Trophoblast cell (in vitro differentiated cells and primary cell): Measurements from ENCODE around the gene CCDC142.
A peak's percentile ranks its signal among the peaks of the same experiment; 100 is the strongest.
"Not testable (repeated sequence)": the region's sequence is repeated elsewhere in the genome, so short reads cannot be mapped to it uniquely, and the experiment has no call there.

Experiments
- DNase-seq, 2 donors: peaks; one replicate each; pipeline ENCODE4 v3.0.0-alpha.2; 2016
- H2AFZ ChIP-seq: 2 replicates; pipeline ENCODE4 v1.6.1; 2013; ENCODE audit warnings: low read length, moderate library complexity, mild to moderate bottlenecking; ENCODE audit not compliant: insufficient read depth, poor library complexity
- H2AK5ac ChIP-seq: 2 replicates; pipeline ENCODE4 v1.6.1; 2013; ENCODE audit warnings: mild to moderate bottlenecking, low read length
- H2BK120ac ChIP-seq: 2 replicates; pipeline ENCODE4 v1.6.1; 2013; ENCODE audit warnings: low read length, mild to moderate bottlenecking, moderate library complexity; ENCODE audit not compliant: insufficient read depth, poor library complexity
- H2BK12ac ChIP-seq: 2 replicates; pipeline ENCODE4 v1.6.1; 2013; ENCODE audit warnings: mild to moderate bottlenecking, low read length, moderate library complexity
- H2BK5ac ChIP-seq: 2 replicates; pipeline ENCODE4 v1.6.1; 2013; ENCODE audit warnings: low read length, low read depth, moderate library complexity, mild to moderate bottlenecking; ENCODE audit not compliant: poor library complexity
- H3K14ac ChIP-seq: 2 replicates; pipeline ENCODE4 v1.6.1; 2013; ENCODE audit warnings: mild to moderate bottlenecking, low read length
- H3K18ac ChIP-seq: 2 replicates; pipeline ENCODE4 v1.6.1; 2013; ENCODE audit warnings: mild to moderate bottlenecking, low read length
- H3K23ac ChIP-seq: 2 replicates; pipeline ENCODE4 v1.6.1; 2013; ENCODE audit warnings: low read length
- H3K27ac ChIP-seq: 2 replicates; pipeline ENCODE4 v1.5.1; 2013; ENCODE audit warnings: low read depth, mild to moderate bottlenecking, inconsistent platforms, low read length, moderate library complexity
- H3K27me3 ChIP-seq: 2 replicates; pipeline ENCODE4 v1.6.1; 2013; ENCODE audit warnings: inconsistent platforms, mild to moderate bottlenecking, low read length, moderate library complexity; ENCODE audit not compliant: insufficient read depth
- H3K36me3 ChIP-seq, 2 experiments: 1 replicate in 1 of 2; 2 replicates in 1 of 2; pipeline ENCODE4 v1.6.1; 2013; ENCODE audit warnings: low read length in 2 of 2, mild to moderate bottlenecking in 2 of 2, moderate library complexity in 1 of 2; ENCODE audit not compliant: insufficient read depth in 2 of 2, control insufficient read depth in 1 of 2
- H3K4ac ChIP-seq: 2 replicates; pipeline ENCODE4 v1.6.1; 2013; ENCODE audit warnings: low read depth, mild to moderate bottlenecking, low read length, moderate library complexity
- H3K4me1 ChIP-seq, 2 experiments: 1 replicate in 1 of 2; 2 replicates in 1 of 2; pipeline ENCODE4 v1.6.1; 2013; ENCODE audit warnings: low read length in 2 of 2, mild to moderate bottlenecking in 2 of 2, moderate library complexity in 1 of 2; ENCODE audit not compliant: insufficient read depth in 2 of 2, control insufficient read depth in 1 of 2
- H3K4me2 ChIP-seq: 2 replicates; pipeline ENCODE4 v1.6.1; 2013; ENCODE audit warnings: inconsistent platforms, mild to moderate bottlenecking, low read length, moderate library complexity
- H3K4me3 ChIP-seq: 2 replicates; pipeline ENCODE4 v1.5.1; 2013; ENCODE audit warnings: mild to moderate bottlenecking, low read depth, low read length, inconsistent platforms
- H3K79me1 ChIP-seq: one replicate; pipeline ENCODE4 v1.6.1; 2013; ENCODE audit warnings: low read length
- H3K79me2 ChIP-seq: 2 replicates; pipeline ENCODE4 v1.6.1; 2013; ENCODE audit warnings: low read length, mild to moderate bottlenecking; ENCODE audit not compliant: control insufficient read depth, insufficient read depth, poor library complexity
- H3K9ac ChIP-seq: 2 replicates; pipeline ENCODE4 v1.6.1; 2013; ENCODE audit warnings: mild to moderate bottlenecking, low read length
- H3K9me3 ChIP-seq: 2 replicates; pipeline ENCODE4 v1.6.1; 2013; ENCODE audit warnings: low read depth, mild to moderate bottlenecking, control low read depth, inconsistent platforms, low read length; ENCODE audit not compliant: insufficient read depth
- H4K12ac ChIP-seq: 2 replicates; pipeline ENCODE4 v1.6.1; 2013; ENCODE audit warnings: low read depth, mild to moderate bottlenecking, low read length, moderate library complexity
- H4K8ac ChIP-seq: 2 replicates; pipeline ENCODE4 v1.6.1; 2013; ENCODE audit warnings: low read depth, mild to moderate bottlenecking, low read length, moderate library complexity
- H4K91ac ChIP-seq: one replicate; pipeline ENCODE4 v1.6.1; 2013; ENCODE audit warnings: low read depth, mild to moderate bottlenecking, low read length, moderate library complexity
- WGBS: extraction: QIAGEN DNeasy Blood & Tissue Kit; methylation state at CpG from one replicate; pipeline ENCODE4 v1.1.7; 2013; ENCODE audit warnings: missing lambda C conversion rate; ENCODE audit not compliant: insufficient read length, insufficient coverage; ENCODE audit errors: extremely low coverage; 5-methylcytosine and 5-hydroxymethylcytosine counted together

CCDC142 gene

GRCh38 chr2:74471332-74472065, 11.3 kb downstream of the CCDC142 start:
- peak overlapping the region; percentile 85 for H4K12ac ChIP-seq
- H4K91ac ChIP-seq: no peak overlapping the region
- no peak overlapping the region for H2AK5ac ChIP-seq
- H3K79me1 ChIP-seq: peaks cover 9% of the 10 kb centered on the region
- peak overlapping the region; percentile 78 for H3K27ac ChIP-seq
- H3K18ac ChIP-seq: no peak overlapping the region
- peaks cover 3% of the 10 kb centered on the region for H3K79me2 ChIP-seq
- no peaks in the 10 kb centered on the region for H3K27me3 ChIP-seq
- H2AFZ ChIP-seq: no peak overlapping the region
- H3K4me1 ChIP-seq: peaks cover 5 to 7% of the 10 kb centered on the region in 2 experiments
- peaks cover 1% of the 10 kb centered on the region for H3K9me3 ChIP-seq
- no peak overlapping the region for H3K14ac ChIP-seq
- H2BK5ac ChIP-seq: no peak overlapping the region
- no peak overlapping the region for H2BK12ac ChIP-seq
- H3K4me3 ChIP-seq: peak overlapping the region; percentile 90
- no peak for DNase-seq
- no peak overlapping the region for H3K23ac ChIP-seq
- peak overlapping the region; percentile 67 for H3K4me2 ChIP-seq
- whole genome bisulfite sequencing: no CpG with 5 or more reads among the region's 16 CpGs
- no peak overlapping the region for H3K4ac ChIP-seq
- peak overlapping the region; percentile 83 for H3K9ac ChIP-seq
- peak overlapping the region; percentile 90 for H4K8ac ChIP-seq
- H3K36me3 ChIP-seq: peaks cover 12 to 15% of the 10 kb centered on the region in 2 experiments
- H2BK120ac ChIP-seq: no peak overlapping the region

GRCh38 chr2:74470742-74471141, 12.1 kb downstream of the CCDC142 start:
- H4K91ac ChIP-seq, H3K79me2 ChIP-seq, H2BK120ac ChIP-seq, H2BK5ac ChIP-seq, H3K4ac ChIP-seq, H3K4me2 ChIP-seq, H3K27ac ChIP-seq, H2AK5ac ChIP-seq, H4K12ac ChIP-seq, H2BK12ac ChIP-seq, H4K8ac ChIP-seq, H3K27me3 ChIP-seq, H3K9ac ChIP-seq, H3K23ac ChIP-seq, H3K4me3 ChIP-seq, H3K14ac ChIP-seq, H3K9me3 ChIP-seq, H3K4me1 ChIP-seq, H3K79me1 ChIP-seq, H2AFZ ChIP-seq, H3K18ac ChIP-seq, DNase-seq: not testable (repeated sequence)
- no CpG with 5 or more reads among the region's 12 CpGs for WGBS
- H3K36me3 ChIP-seq: peaks cover 12 to 15% of the 10 kb centered on the region in 2 experiments

- H4K91ac ChIP-seq: peak overlapping the region; percentile 59
- no CpG with 5 or more reads among the region's 13 CpGs for WGBS
- no peaks in the 10 kb centered on the region for H3K27me3 ChIP-seq
- peak overlapping the region; percentile 34 for H2BK5ac ChIP-seq
- H2AK5ac ChIP-seq: peak overlapping the region; percentile 93
- peak overlapping the region; percentile 68 for H4K8ac ChIP-seq
- H3K9ac ChIP-seq: peak overlapping the region; percentile 94
- H3K79me2 ChIP-seq: peaks cover 9% of the 10 kb centered on the region
- H3K9me3 ChIP-seq: peaks cover 5% of the 10 kb centered on the region
- H3K18ac ChIP-seq: peak overlapping the region; percentile 60
- peak overlapping the region; percentile 49 for H4K12ac ChIP-seq
- peak overlapping the region; percentile 29 for H2BK120ac ChIP-seq
- H3K79me1 ChIP-seq: peaks cover 8% of the 10 kb centered on the region
- peak overlapping the region; percentile 95 for H3K14ac ChIP-seq
- peaks cover 34% of the 10 kb centered on the region in 2 experiments for H3K36me3 ChIP-seq
- peak overlapping the region; percentile 7 for H2BK12ac ChIP-seq
- peak overlapping the region; percentile 96 for H3K4me2 ChIP-seq
- peak overlapping the region; percentile 96 for H3K4ac ChIP-seq
- peak overlapping the region; percentile 46 for H3K23ac ChIP-seq
- H2AFZ ChIP-seq: peak overlapping the region; percentile 55
- DNase-seq: no peak
- peak overlapping the region; percentile 99 for H3K4me3 ChIP-seq
- H3K27ac ChIP-seq: no peak overlapping the region
- peaks cover 4 to 8% of the 10 kb centered on the region in 2 experiments for H3K4me1 ChIP-seq
These were observed 18.4 kb downstream of the CCDC142 start for GRCh38 chr2:74464406-74464805.

- Histone ChIP-seq H2AFZ (no peak overlapping the region), H3K9ac (no peak overlapping the region), H3K79me1 (peaks cover 15% of the 10 kb centered on the region), H3K4ac (no peak overlapping the region), H2BK5ac (no peak overlapping the region), H3K14ac (no peak overlapping the region), H3K27ac (no peak overlapping the region), H3K27me3 (no peaks in the 10 kb centered on the region), H3K4me2 (no peak overlapping the region), H3K23ac (no peak overlapping the region), H3K79me2 (peaks cover 17% of the 10 kb centered on the region), H3K4me3 (no peak overlapping the region), H4K8ac (no peak overlapping the region), H3K18ac (no peak overlapping the region), H3K36me3 (peaks cover 34 to 36% of the 10 kb centered on the region in 2 experiments), H2AK5ac (no peak overlapping the region), H3K4me1 (peaks cover 6 to 12% of the 10 kb centered on the region in 2 experiments), H4K12ac (no peak overlapping the region), H2BK120ac (no peak overlapping the region), H2BK12ac (no peak overlapping the region), H4K91ac (no peak overlapping the region), H3K9me3 (peaks cover 5% of the 10 kb centered on the region)
- WGBS: no CpG with 5 or more reads among the region's 4 CpGs
- no peak for DNase-seq
These were observed 20.1 kb downstream of the CCDC142 start for GRCh38 chr2:74462786-74463105.
